HepG2 (cell line): ENCODE measurements around the gene HSDL1. TPM values are rescaled to one million over a fixed set of nuclear protein-coding genes. Genes with fewer than 3 reads are reported as not detected.

Source experiments
- ATAC-seq: fragments of 200-7000 bp; cut with Tn5 transposase; 3 replicates; pipeline ENCODE4 v1.9.1; 2020; ENCODE audit warnings: mild to moderate bottlenecking, moderate library complexity
- BruUV-seq: library from RNA; stranded (reverse); fragments of 400-500 nt; replicated peaks from 2 replicates; lab custom pipeline; 2021; lab: Mats Ljungman, UMichigan
- CTCF ChIA-PET: fragments of 300-600 bp; formaldehyde crosslinking; extraction: SDS; loops from one replicate; lab custom pipeline; 2021; ENCODE audit warnings: low total read pairs, inconsistent platforms, low intra/inter-chr PET ratio; lab: Yijun Ruan, JAX
- POLR2A ChIA-PET: fragments of 350-600 bp; sonication (Branson Sonifier 250); formaldehyde crosslinking; loops from one replicate; lab custom pipeline; 2020; ENCODE audit warnings: antibody characterized with exemption, inconsistent platforms; lab: Yijun Ruan, JAX
- DNase-seq: peaks from one replicate; pipeline ENCODE4 v3.0.0-alpha.2; 2015; ENCODE audit warnings: low spot score
- FAIRE-seq: peaks from 3 replicates; lab custom pipeline; 2011; peaks lifted over from hg19 to GRCh38; lab: Jason Lieb, UNC
- H2AFZ ChIP-seq: one replicate; pipeline ENCODE4 v1.6.1; 2011; ENCODE audit warnings: low read length, inconsistent platforms
- H3K27ac ChIP-seq: fragments of 300-600 bp; 3 replicates; pipeline ENCODE4 v1.8.0; 2011; ENCODE audit warnings: mixed run types, mild to moderate bottlenecking, mixed read lengths, low read length, inconsistent platforms; ENCODE audit not compliant: insufficient read depth; ENCODE audit errors: extremely low read length
- H3K27me3 ChIP-seq, 2 experiments: fragments of 200-600 bp in 1 of 2; 2 replicates in 1 of 2; 3 replicates in 1 of 2; pipeline versions ENCODE4 v1.6.0 to v1.8.0; 2011; ENCODE audit warnings: low read length in 2 of 2, mild to moderate bottlenecking in 2 of 2, moderate library complexity in 2 of 2, inconsistent platforms in 1 of 2; ENCODE audit not compliant: insufficient read depth in 2 of 2, control insufficient read depth in 1 of 2
- H3K36me3 ChIP-seq, 2 experiments: fragments of 200-600 bp in 1 of 2; replicated peaks in 1 of 2; 2 replicates in 1 of 2; 3 replicates in 1 of 2; pipeline versions ENCODE4 v1.5.1 to v1.8.0; 2011; ENCODE audit warnings: low read length in 2 of 2, inconsistent platforms in 1 of 2; ENCODE audit not compliant: insufficient read depth in 2 of 2, control insufficient read depth in 1 of 2
- H3K4me1 ChIP-seq: 2 replicates; pipeline ENCODE4 v1.5.1; 2012; ENCODE audit warnings: low read length, inconsistent platforms; ENCODE audit not compliant: insufficient read depth
- H3K4me2 ChIP-seq: 2 replicates; pipeline ENCODE4 v1.6.0; 2011; ENCODE audit warnings: low read depth, low read length, inconsistent platforms
- H3K4me3 ChIP-seq, 3 experiments: fragments of 200-600 bp in 1 of 3; sonication (generic), shearing (Covaris generic) in 1 of 3; replicated peaks in 1 of 3; 2 replicates each; pipeline ENCODE4 v1.5.1; 2011 to 2016; ENCODE audit warnings: low read length in 3 of 3, inconsistent platforms in 2 of 3, low read depth in 2 of 3, mild to moderate bottlenecking in 2 of 3, control low read depth in 1 of 3, mixed read lengths in 1 of 3; ENCODE audit not compliant: insufficient read depth in 1 of 3
- H3K79me2 ChIP-seq: one replicate; pipeline ENCODE4 v1.6.1; 2011; ENCODE audit warnings: low read length, inconsistent platforms; ENCODE audit not compliant: insufficient read depth
- H3K9ac ChIP-seq: 2 replicates; pipeline ENCODE4 v1.6.0; 2011; ENCODE audit warnings: mild to moderate bottlenecking, low read depth, low read length, inconsistent platforms; ENCODE audit not compliant: insufficient read depth
- H3K9me3 ChIP-seq: 2 replicates; pipeline ENCODE4 v1.5.1; 2012; ENCODE audit warnings: mild to moderate bottlenecking, low read length
- H4K20me1 ChIP-seq: 2 replicates; pipeline ENCODE4 v1.6.0; 2011; ENCODE audit warnings: inconsistent platforms, mild to moderate bottlenecking, low read length, moderate library complexity; ENCODE audit not compliant: insufficient read depth
- CREB1 ChIP-seq, 2 experiments: fragments of 450-650 bp in 1 of 2; IDR thresholded peaks; 2 replicates each; pipeline ENCODE4 v1.6.1; 2016 to 2017; ENCODE audit warnings: control low read depth in 1 of 2, mild to moderate bottlenecking in 1 of 2, missing compliant biosample characterization in 1 of 2, missing genetic modification characterization in 1 of 2
- EED ChIP-seq: sonication (generic); formaldehyde crosslinking; IDR thresholded peaks from 2 replicates; pipeline ENCODE4 v1.5.0; 2020; ENCODE audit warnings: mild to moderate bottlenecking, missing genetic modification reagents
- HOXA7 ChIP-seq: sonication (generic); formaldehyde crosslinking; IDR thresholded peaks from 2 replicates; pipeline ENCODE4 v1.8.1; 2022; ENCODE audit warnings: mild to moderate bottlenecking, missing genetic modification reagents, moderate library complexity
- SPEN ChIP-seq: sonication (generic); formaldehyde crosslinking; IDR thresholded peaks from 2 replicates; pipeline ENCODE4 v1.5.1; 2020; ENCODE audit warnings: low read depth, mild to moderate bottlenecking, missing genetic modification reagents
- TRIM24 ChIP-seq: sonication (generic); formaldehyde crosslinking; IDR thresholded peaks from 2 replicates; pipeline ENCODE4 v1.8.0; 2022; ENCODE audit warnings: mild to moderate bottlenecking, missing genetic modification reagents
- ZNF335 ChIP-seq: sonication (generic); formaldehyde crosslinking; IDR thresholded peaks from 2 replicates; pipeline ENCODE4 v1.4.0; 2020; ENCODE audit warnings: missing genetic modification reagents
- WGBS: methylation state at CpG from one replicate; pipeline ENCODE4 v1.1.6; 2017; ENCODE audit warnings: low lambda C conversion rate; 5-methylcytosine and 5-hydroxymethylcytosine counted together
- in situ Hi-C: cut with HindIII; loops from 2 replicates; pipeline ENCODE4 v1.10.0; 2017; ENCODE audit warnings: low pct_unique_long_range_greater_than_20kb; ENCODE audit not compliant: extremely low pct_ligation_motif_present
- intact Hi-C: fragments of 100-400 bp; cut with micrococcal nuclease; formaldehyde crosslinking; loops from one replicate; pipeline ENCODE4 v1.10.0; 2022; ENCODE audit not compliant: unreplicated experiment
- polyA plus RNA-seq, 8 experiments: library from polyadenylated mRNA; depleted of rRNA in 3 of 8; stranded (reverse) in 7 of 8; unstranded in 1 of 8; fragments of >200 nt; fragmentation: Illumina TruSeq in 4 of 8; extraction: Trizol in 4 of 8; gene quantifications; 2 replicates each; pipeline versions ENCODE4 v1.2.1 to v1.2.3, GENCODE V29; 2011 to 2016; ENCODE audit warnings: low read depth in 4 of 8, missing spikeins in 1 of 8, mixed read lengths in 1 of 8; ENCODE audit not compliant: insufficient read depth in 1 of 8
- total RNA-seq, 5 experiments: library from RNA; depleted of rRNA; stranded (reverse); fragments of >200 nt; fragmentation: Illumina TruSeq; extraction: Trizol; gene quantifications; 2 replicates each; pipeline ENCODE4 v1.2.3, GENCODE V29; 2016; ENCODE audit warnings: low read depth in 1 of 5
- TF ChIP-seq, protein P1 (sequence below): sonication (generic); formaldehyde crosslinking; IDR thresholded peaks from 2 replicates; pipeline ENCODE4 v1.5.0; 2020; ENCODE audit warnings: mild to moderate bottlenecking, missing genetic modification reagents, moderate library complexity
- TF ChIP-seq, protein P2 (sequence below): sonication (generic); formaldehyde crosslinking; IDR thresholded peaks from 2 replicates; pipeline ENCODE4 v1.4.0; 2020; ENCODE audit warnings: missing genetic modification reagents
- TF ChIP-seq, protein P3 (sequence below): sonication (generic); formaldehyde crosslinking; IDR thresholded peaks from 2 replicates; pipeline ENCODE4 v1.4.0; 2020; ENCODE audit warnings: missing genetic modification reagents

HSDL1 gene
- total and polyA plus RNA-seq, 2 of the 13 experiments (the other 11 are each of a cell fraction or from before 2014, with no cell fraction given): 49.2 to 49.7 TPM

DNA sequence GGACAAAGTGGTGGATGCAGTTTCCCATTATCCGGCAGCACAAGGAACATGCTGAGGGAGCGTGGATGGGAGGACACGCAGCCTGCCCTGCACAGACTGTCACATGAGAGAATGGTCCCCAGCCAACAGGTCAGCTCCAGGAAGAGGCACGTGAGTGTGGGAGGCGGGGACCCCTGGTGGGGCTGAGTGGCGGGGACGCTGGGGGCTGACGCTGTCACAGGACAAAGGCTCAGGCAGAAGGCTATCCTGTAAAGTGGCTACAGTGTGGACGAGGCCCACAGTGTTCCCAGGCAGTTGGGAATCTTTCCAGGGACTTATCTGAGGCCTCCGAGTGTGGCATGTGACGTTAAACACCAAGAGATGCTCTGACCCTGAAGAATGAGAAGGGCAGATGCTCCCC, 58.6 kb downstream of the HSDL1 start:
- Histone ChIP-seq H3K4me2 (no peak overlapping the region), H3K4me1 (no peaks in the 10 kb centered on the region), H4K20me1 (peaks cover 4% of the 10 kb centered on the region; the same call in 1 of the 2 replicates), H3K27ac (no peak overlapping the region), H3K9ac (no peak overlapping the region), H3K79me2 (no peaks in the 10 kb centered on the region), H2AFZ (no peak overlapping the region), H3K27me3 (no peaks in the 10 kb centered on the region), H3K36me3 (peaks cover 37 to 87% of the 10 kb centered on the region in 2 experiments), H3K9me3 (no peaks in the 10 kb centered on the region), H3K4me3 (no peak overlapping the region)
- CTCF ChIA-PET: interaction anchor here (3.6 kb wide), 1 partner anchor 55 kb away, joined by 29 read pairs; no protein-coding TSS in a partner anchor
- DNase-seq (no peak), ATAC-seq (no peak; the same call in 2 of the 3 replicates), FAIRE-seq (no peak)
- BruUV-seq: no TSS peak
- POLR2A ChIA-PET: interaction anchor here (1.7 kb wide), 1 partner anchor 53 kb away, joined by 4 read pairs; no protein-coding TSS in a partner anchor
- in situ Hi-C loops: loop anchor here (5.0 kb wide), 1 partner anchor 91 kb away; no protein-coding TSS in a partner anchor
- TF ChIP-seq EED (CRISPR knock-in tag) (0 out of 2 replicates have a peak, but pooled peaks have one; percentile 32), TRIM24 (CRISPR knock-in tag) (no peak), HOXA7 (CRISPR knock-in tag) (no peak)
- TF ChIP-seq, protein P1, sequence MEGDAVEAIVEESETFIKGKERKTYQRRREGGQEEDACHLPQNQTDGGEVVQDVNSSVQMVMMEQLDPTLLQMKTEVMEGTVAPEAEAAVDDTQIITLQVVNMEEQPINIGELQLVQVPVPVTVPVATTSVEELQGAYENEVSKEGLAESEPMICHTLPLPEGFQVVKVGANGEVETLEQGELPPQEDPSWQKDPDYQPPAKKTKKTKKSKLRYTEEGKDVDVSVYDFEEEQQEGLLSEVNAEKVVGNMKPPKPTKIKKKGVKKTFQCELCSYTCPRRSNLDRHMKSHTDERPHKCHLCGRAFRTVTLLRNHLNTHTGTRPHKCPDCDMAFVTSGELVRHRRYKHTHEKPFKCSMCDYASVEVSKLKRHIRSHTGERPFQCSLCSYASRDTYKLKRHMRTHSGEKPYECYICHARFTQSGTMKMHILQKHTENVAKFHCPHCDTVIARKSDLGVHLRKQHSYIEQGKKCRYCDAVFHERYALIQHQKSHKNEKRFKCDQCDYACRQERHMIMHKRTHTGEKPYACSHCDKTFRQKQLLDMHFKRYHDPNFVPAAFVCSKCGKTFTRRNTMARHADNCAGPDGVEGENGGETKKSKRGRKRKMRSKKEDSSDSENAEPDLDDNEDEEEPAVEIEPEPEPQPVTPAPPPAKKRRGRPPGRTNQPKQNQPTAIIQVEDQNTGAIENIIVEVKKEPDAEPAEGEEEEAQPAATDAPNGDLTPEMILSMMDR (CRISPR knock-in tag): 0 out of 2 replicates have a peak, but pooled peaks have one; percentile 9
- WGBS: 94% methylated on average over 11 of the region's 11 CpGs
- intact Hi-C loops: no loop called here

DNA sequence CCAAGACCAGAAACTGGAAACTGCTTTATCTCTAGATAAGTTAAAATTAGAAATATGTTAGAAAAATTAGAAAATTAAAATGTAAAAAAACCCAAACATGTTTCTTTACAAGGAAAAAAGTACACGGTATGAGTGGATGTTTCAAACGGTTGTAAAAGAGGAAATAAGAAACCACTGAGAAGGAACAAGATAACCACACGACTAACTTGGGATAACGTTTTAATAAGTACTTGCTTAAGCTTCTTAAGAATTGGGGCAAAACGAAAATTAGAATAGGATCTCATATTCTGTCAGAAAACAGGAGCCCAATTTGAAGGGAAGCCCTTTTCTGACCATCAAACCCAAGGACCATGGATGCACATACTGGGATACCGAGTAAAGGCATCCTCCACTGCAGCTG, 59.2 kb downstream of the HSDL1 start:
- no peaks in the 10 kb centered on the region for H3K9me3 ChIP-seq
- H3K9ac ChIP-seq: no peak overlapping the region
- no peak for FAIRE-seq
- in situ Hi-C loops (loop anchor here (5.0 kb wide), 1 partner anchor 92 kb away; no protein-coding TSS in a partner anchor), intact Hi-C loops (loop anchor here (1.0 kb wide), 1 partner anchor 102 kb away; the partner anchor contains the start of gene TAF1C)
- no peaks in the 10 kb centered on the region for H3K4me1 ChIP-seq
- peaks cover 42 to 88% of the 10 kb centered on the region in 2 experiments for H3K36me3 ChIP-seq
- BruUV-seq: no TSS peak
- no peak for DNase-seq
- WGBS: 89% methylated on average over 6 of the region's 6 CpGs
- ChIA-PET CTCF (interaction anchor here (1.7 to 3.6 kb wide), 3 partner anchors 56 to 101 kb away, joined by 13 to 29 read pairs (median 23); partner anchors contain the start of gene TAF1C), POLR2A (interaction anchor here (1.7 kb wide), 1 partner anchor 53 kb away, joined by 4 read pairs; no protein-coding TSS in a partner anchor)
- H2AFZ ChIP-seq: no peak overlapping the region
- no peak overlapping the region for H3K4me2 ChIP-seq
- H3K27ac ChIP-seq: no peak overlapping the region
- H3K4me3 ChIP-seq: no peak overlapping the region
- no peaks in the 10 kb centered on the region for H3K27me3 ChIP-seq
- no peaks in the 10 kb centered on the region for H3K79me2 ChIP-seq
- no peak for ATAC-seq
- peaks cover 4% of the 10 kb centered on the region; the same call in 1 of the 2 replicates for H4K20me1 ChIP-seq
- TF ChIP-seq, protein P2, sequence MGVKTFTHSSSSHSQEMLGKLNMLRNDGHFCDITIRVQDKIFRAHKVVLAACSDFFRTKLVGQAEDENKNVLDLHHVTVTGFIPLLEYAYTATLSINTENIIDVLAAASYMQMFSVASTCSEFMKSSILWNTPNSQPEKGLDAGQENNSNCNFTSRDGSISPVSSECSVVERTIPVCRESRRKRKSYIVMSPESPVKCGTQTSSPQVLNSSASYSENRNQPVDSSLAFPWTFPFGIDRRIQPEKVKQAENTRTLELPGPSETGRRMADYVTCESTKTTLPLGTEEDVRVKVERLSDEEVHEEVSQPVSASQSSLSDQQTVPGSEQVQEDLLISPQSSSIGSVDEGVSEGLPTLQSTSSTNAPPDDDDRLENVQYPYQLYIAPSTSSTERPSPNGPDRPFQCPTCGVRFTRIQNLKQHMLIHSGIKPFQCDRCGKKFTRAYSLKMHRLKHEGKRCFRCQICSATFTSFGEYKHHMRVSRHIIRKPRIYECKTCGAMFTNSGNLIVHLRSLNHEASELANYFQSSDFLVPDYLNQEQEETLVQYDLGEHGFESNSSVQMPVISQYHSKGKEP (CRISPR knock-in tag): no peak
- TF ChIP-seq SPEN (CRISPR knock-in tag): no peak
- no peak for TF ChIP-seq ZNF335
- no peak for TF ChIP-seq CREB1 (IDR thresholded peaks at IDR 0.05)
- no peak for TF ChIP-seq CREB1 (CRISPR knock-in tag; IDR thresholded peaks at IDR 0.05)
- TF ChIP-seq, protein P3, sequence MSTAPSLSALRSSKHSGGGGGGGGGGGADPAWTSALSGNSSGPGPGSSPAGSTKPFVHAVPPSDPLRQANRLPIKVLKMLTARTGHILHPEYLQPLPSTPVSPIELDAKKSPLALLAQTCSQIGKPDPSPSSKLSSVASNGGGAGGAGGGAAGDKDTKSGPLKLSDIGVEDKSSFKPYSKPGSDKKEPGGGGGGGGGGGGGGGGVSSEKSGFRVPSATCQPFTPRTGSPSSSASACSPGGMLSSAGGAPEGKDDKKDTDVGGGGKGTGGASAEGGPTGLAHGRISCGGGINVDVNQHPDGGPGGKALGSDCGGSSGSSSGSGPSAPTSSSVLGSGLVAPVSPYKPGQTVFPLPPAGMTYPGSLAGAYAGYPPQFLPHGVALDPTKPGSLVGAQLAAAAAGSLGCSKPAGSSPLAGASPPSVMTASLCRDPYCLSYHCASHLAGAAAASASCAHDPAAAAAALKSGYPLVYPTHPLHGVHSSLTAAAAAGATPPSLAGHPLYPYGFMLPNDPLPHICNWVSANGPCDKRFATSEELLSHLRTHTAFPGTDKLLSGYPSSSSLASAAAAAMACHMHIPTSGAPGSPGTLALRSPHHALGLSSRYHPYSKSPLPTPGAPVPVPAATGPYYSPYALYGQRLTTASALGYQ (CRISPR knock-in tag): no peak
